ENCODE data around the gene PASK.

The PASK gene

GRCh38 chr2:241137276-241138190, 11.7 kb downstream of the PASK start:
- Histone ChIP-seq H3K4me3 (ENCODE audit: low read length) (no peak overlapping the region), H3K4me1 (ENCODE audit: insufficient read depth, low read length) (no peaks in the 10 kb centered on the region), H2AFZ (ENCODE audit: low read depth, low read length) (no peak overlapping the region), H3K36me3 (ENCODE audit: insufficient read depth, low read length) (peaks cover 54% of the 10 kb centered on the region), H3K9me3 (ENCODE audit: low read length) (no peaks in the 10 kb centered on the region), H3K27me3 (ENCODE audit: insufficient read depth, low read length) (no peaks in the 10 kb centered on the region)

- Histone ChIP-seq H2AFZ (ENCODE audit: low read depth, low read length) (no peak overlapping the region), H3K27me3 (ENCODE audit: insufficient read depth, low read length) (no peaks in the 10 kb centered on the region), H3K4me3 (ENCODE audit: low read length) (no peak overlapping the region), H3K4me1 (ENCODE audit: insufficient read depth, low read length) (no peaks in the 10 kb centered on the region), H3K36me3 (ENCODE audit: insufficient read depth, low read length) (peaks cover 55% of the 10 kb centered on the region), H3K9me3 (ENCODE audit: low read length) (no peaks in the 10 kb centered on the region)
Observed at GRCh38 chr2:241136661-241137260, 12.5 kb downstream of the PASK start.

GRCh38 chr2:241136191-241136590, 13.1 kb downstream of the PASK start:
- Histone ChIP-seq H3K4me1 (ENCODE audit: insufficient read depth, low read length) (no peaks in the 10 kb centered on the region), H2AFZ (ENCODE audit: low read depth, low read length) (no peak overlapping the region), H3K36me3 (ENCODE audit: insufficient read depth, low read length) (peaks cover 57% of the 10 kb centered on the region)

GRCh38 chr2:241135737-241136136, 13.5 kb downstream of the PASK start:
- Histone ChIP-seq H3K27me3 (ENCODE audit: insufficient read depth, low read length) (no peaks in the 10 kb centered on the region), H2AFZ (ENCODE audit: low read depth, low read length) (no peak overlapping the region), H3K9me3 (ENCODE audit: low read length) (no peaks in the 10 kb centered on the region), H3K4me3 (ENCODE audit: low read length) (no peak overlapping the region), H3K36me3 (ENCODE audit: insufficient read depth, low read length) (peaks cover 57% of the 10 kb centered on the region), H3K4me1 (ENCODE audit: insufficient read depth, low read length) (no peaks in the 10 kb centered on the region)

More at GRCh38 chr2:241136191-241136590, 13.1 kb downstream of the PASK start:
- Histone ChIP-seq H3K4me3 (ENCODE audit: low read length) (no peak overlapping the region), H3K27me3 (ENCODE audit: insufficient read depth, low read length) (no peaks in the 10 kb centered on the region), H3K9me3 (ENCODE audit: low read length) (no peaks in the 10 kb centered on the region)

GRCh38 chr2:241134711-241135110, 14.6 kb downstream of the PASK start:
- H3K27me3 ChIP-seq (ENCODE audit: insufficient read depth, low read length), result no peaks in the 10 kb centered on the region
- peaks cover 52% of the 10 kb centered on the region for H3K36me3 ChIP-seq (ENCODE audit: insufficient read depth, low read length)
- no peak overlapping the region for H3K4me3 ChIP-seq (ENCODE audit: low read length)
- no peaks in the 10 kb centered on the region for H3K9me3 ChIP-seq (ENCODE audit: low read length)
- H2AFZ ChIP-seq (ENCODE audit: low read depth, low read length), result no peak overlapping the region
- H3K4me1 ChIP-seq (ENCODE audit: insufficient read depth, low read length), result no peaks in the 10 kb centered on the region

GRCh38 chr2:241133436-241133820, 15.8 kb downstream of the PASK start:
- Histone ChIP-seq H3K36me3 (ENCODE audit: insufficient read depth, low read length) (peaks cover 44% of the 10 kb centered on the region), H3K9me3 (ENCODE audit: low read length) (no peaks in the 10 kb centered on the region), H2AFZ (ENCODE audit: low read depth, low read length) (no peak overlapping the region), H3K4me1 (ENCODE audit: insufficient read depth, low read length) (no peaks in the 10 kb centered on the region), H3K27me3 (ENCODE audit: insufficient read depth, low read length) (no peaks in the 10 kb centered on the region), H3K4me3 (ENCODE audit: low read length) (no peak overlapping the region)

GRCh38 chr2:241132538-241133435, 16.5 kb downstream of the PASK start:
- H3K36me3 ChIP-seq (ENCODE audit: insufficient read depth, low read length), result peaks cover 38% of the 10 kb centered on the region

GRCh38 chr2:241131531-241131930, 17.7 kb downstream of the PASK start:
- peaks cover 32% of the 10 kb centered on the region for H3K36me3 ChIP-seq (ENCODE audit: insufficient read depth, low read length)

More at GRCh38 chr2:241132538-241133435, 16.5 kb downstream of the PASK start:
- Histone ChIP-seq H3K4me1 (ENCODE audit: insufficient read depth, low read length) (no peaks in the 10 kb centered on the region), H3K4me3 (ENCODE audit: low read length) (no peak overlapping the region), H2AFZ (ENCODE audit: low read depth, low read length) (no peak overlapping the region), H3K9me3 (ENCODE audit: low read length) (no peaks in the 10 kb centered on the region), H3K27me3 (ENCODE audit: insufficient read depth, low read length) (no peaks in the 10 kb centered on the region)

GRCh38 chr2:241130316-241130715, 19.0 kb downstream of the PASK start:
- Histone ChIP-seq H3K27me3 (ENCODE audit: insufficient read depth, low read length) (no peaks in the 10 kb centered on the region), H3K9me3 (ENCODE audit: low read length) (no peaks in the 10 kb centered on the region), H3K4me3 (ENCODE audit: low read length) (no peak overlapping the region), H3K36me3 (ENCODE audit: insufficient read depth, low read length) (peaks cover 29% of the 10 kb centered on the region), H2AFZ (ENCODE audit: low read depth, low read length) (no peak overlapping the region), H3K4me1 (ENCODE audit: insufficient read depth, low read length) (no peaks in the 10 kb centered on the region)

More at GRCh38 chr2:241131531-241131930, 17.7 kb downstream of the PASK start:
- Histone ChIP-seq H3K4me1 (ENCODE audit: insufficient read depth, low read length) (no peaks in the 10 kb centered on the region), H3K4me3 (ENCODE audit: low read length) (no peak overlapping the region), H3K27me3 (ENCODE audit: insufficient read depth, low read length) (no peaks in the 10 kb centered on the region), H3K9me3 (ENCODE audit: low read length) (no peaks in the 10 kb centered on the region), H2AFZ (ENCODE audit: low read depth, low read length) (no peak overlapping the region)

GRCh38 chr2:241129086-241129871, 20.0 kb downstream of the PASK start:
- H3K36me3 ChIP-seq (ENCODE audit: insufficient read depth, low read length), result peaks cover 26% of the 10 kb centered on the region
- H3K4me3 ChIP-seq (ENCODE audit: low read length), result no peak overlapping the region
- no peaks in the 10 kb centered on the region for H3K27me3 ChIP-seq (ENCODE audit: insufficient read depth, low read length)
- H2AFZ ChIP-seq (ENCODE audit: low read depth, low read length), result no peak overlapping the region
- H3K4me1 ChIP-seq (ENCODE audit: insufficient read depth, low read length), result no peaks in the 10 kb centered on the region
- no peaks in the 10 kb centered on the region for H3K9me3 ChIP-seq (ENCODE audit: low read length)

GRCh38 chr2:241128266-241128665, 21.0 kb downstream of the PASK start:
- Histone ChIP-seq H3K36me3 (ENCODE audit: insufficient read depth, low read length) (peaks cover 29% of the 10 kb centered on the region), H3K4me1 (ENCODE audit: insufficient read depth, low read length) (no peaks in the 10 kb centered on the region)

GRCh38 chr2:241126771-241127202, 22.5 kb downstream of the PASK start:
- Histone ChIP-seq H3K9me3 (ENCODE audit: low read length) (no peaks in the 10 kb centered on the region), H3K4me1 (ENCODE audit: insufficient read depth, low read length) (no peaks in the 10 kb centered on the region), H3K4me3 (ENCODE audit: low read length) (no peak overlapping the region), H3K36me3 (ENCODE audit: insufficient read depth, low read length) (peaks cover 33% of the 10 kb centered on the region), H2AFZ (ENCODE audit: low read depth, low read length) (no peak overlapping the region), H3K27me3 (ENCODE audit: insufficient read depth, low read length) (no peaks in the 10 kb centered on the region)

More at GRCh38 chr2:241128266-241128665, 21.0 kb downstream of the PASK start:
- Histone ChIP-seq H2AFZ (ENCODE audit: low read depth, low read length) (no peak overlapping the region), H3K9me3 (ENCODE audit: low read length) (no peaks in the 10 kb centered on the region), H3K4me3 (ENCODE audit: low read length) (no peak overlapping the region), H3K27me3 (ENCODE audit: insufficient read depth, low read length) (no peaks in the 10 kb centered on the region)
